HCT116 (cell line): ENCODE results near the gene MMP25. TPM values are rescaled to one million over a fixed set of nuclear protein-coding genes. Genes with fewer than 3 reads are reported as not detected.

Experiments used
- ATAC-seq: fragments of 200-7000 bp; cut with Tn5 transposase; 2 replicates; pipeline ENCODE4 v1.9.1; 2020; ENCODE audit warnings: mild to moderate bottlenecking, moderate library complexity
- BruUV-seq: library from RNA; stranded (reverse); fragments of 400-500 nt; replicated peaks from 2 replicates; lab custom pipeline; 2021; lab: Mats Ljungman, UMichigan
- CTCF ChIA-PET: fragments of 300-600 bp; sonication (Branson Sonifier 250); formaldehyde crosslinking; loops from one replicate; lab custom pipeline; 2021; ENCODE audit warnings: antibody characterized with exemption; lab: Charles Lee
- POLR2A ChIA-PET: fragments of 300-600, 350-600 bp; sonication (Branson Sonifier 250); formaldehyde crosslinking; loops from one replicate; lab custom pipeline; 2021; ENCODE audit warnings: antibody characterized with exemption; lab: Charles Lee
- RAD21 ChIA-PET, 2 experiments: fragments of 300-600 bp; sonication (Branson Sonifier 250); formaldehyde crosslinking; loops; one replicate each; lab custom pipeline; 2023; ENCODE audit warnings: low total read pairs in 2 of 2; ENCODE audit not compliant: uncharacterized antibody in 2 of 2, unreplicated experiment in 2 of 2, low non-redundant PET in 1 of 2; lab: Charles Lee
- DNase-seq: peaks from one replicate; pipeline ENCODE4 v3.0.0-alpha.2; 2010; ENCODE audit warnings: low read depth, low spot score
- H2AFZ ChIP-seq: fragments of 200-600 bp; shearing (Covaris generic), sonication (generic); 2 replicates; pipeline ENCODE4 v1.6.1; 2017; ENCODE audit warnings: low read depth, mixed run types, mixed read lengths, antibody characterized with exemption, low read length; ENCODE audit not compliant: poor library complexity, severe bottlenecking
- H3K27ac ChIP-seq: 2 replicates; pipeline ENCODE4 v1.5.1; 2012; ENCODE audit warnings: low read depth, low read length
- H3K27me3 ChIP-seq: fragments of 200-600 bp; sonication (generic); 2 replicates; pipeline ENCODE4 v1.6.1; 2016; ENCODE audit warnings: mixed run types, low read length, mixed read lengths; ENCODE audit not compliant: insufficient read depth
- H3K36me3 ChIP-seq, 2 experiments: fragments of 200-500 bp in 1 of 2; fragments of 200-600 bp in 1 of 2; sonication (Bioruptor generic) in 1 of 2; sonication (generic) in 1 of 2; 2 replicates each; pipeline versions ENCODE4 v1.5.1 to v1.6.1; 2014 to 2016; ENCODE audit warnings: low read length in 2 of 2, inconsistent platforms in 1 of 2, mixed read lengths in 1 of 2, mixed run types in 1 of 2; ENCODE audit not compliant: insufficient read depth in 2 of 2, control insufficient read depth in 1 of 2
- H3K4me1 ChIP-seq, 2 experiments: fragments of 200-600 bp in 1 of 2; sonication (generic) in 1 of 2; 2 replicates each; pipeline versions ENCODE4 v1.5.1 to v1.6.1; 2012 to 2017; ENCODE audit warnings: low read length in 2 of 2, inconsistent platforms in 1 of 2, mild to moderate bottlenecking in 1 of 2, mixed read lengths in 1 of 2, mixed run types in 1 of 2, moderate library complexity in 1 of 2; ENCODE audit not compliant: insufficient read depth in 2 of 2, control insufficient read depth in 1 of 2
- H3K4me2 ChIP-seq: fragments of 200-600 bp; sonication (generic); 2 replicates; pipeline ENCODE4 v1.6.1; 2017; ENCODE audit warnings: mixed run types, low read length, mixed read lengths
- H3K4me3 ChIP-seq, 2 experiments: fragments of 200-600 bp in 1 of 2; sonication (generic) in 1 of 2; replicated peaks in 1 of 2; 2 replicates each; pipeline ENCODE4 v1.5.1; 2011 to 2016; ENCODE audit warnings: low read length in 2 of 2, control low read depth in 1 of 2, low read depth in 1 of 2, mild to moderate bottlenecking in 1 of 2, mixed read lengths in 1 of 2, mixed run types in 1 of 2
- H3K79me2 ChIP-seq: fragments of 200-600 bp; sonication (generic); 2 replicates; pipeline ENCODE4 v1.6.1; 2017; ENCODE audit warnings: mild to moderate bottlenecking, mixed run types, low read length, moderate library complexity, mixed read lengths; ENCODE audit not compliant: insufficient read depth
- H3K9ac ChIP-seq: fragments of 200-600 bp; sonication (generic); 2 replicates; pipeline ENCODE4 v1.6.1; 2016; ENCODE audit warnings: low read length, mixed read lengths
- H3K9me2 ChIP-seq: fragments of 200-600 bp; sonication (generic), shearing (Covaris generic); 2 replicates; pipeline ENCODE4 v1.6.1; 2017; ENCODE audit warnings: mixed run types, mild to moderate bottlenecking, moderate library complexity; ENCODE audit not compliant: insufficient read depth
- H3K9me3 ChIP-seq, 2 experiments: fragments of 200-500 bp in 1 of 2; fragments of 200-600 bp in 1 of 2; sonication (Bioruptor generic) in 1 of 2; sonication (generic) in 1 of 2; 2 replicates each; pipeline ENCODE4 v1.6.1; 2014 to 2017; ENCODE audit warnings: low read length in 2 of 2, mixed read lengths in 2 of 2, inconsistent platforms in 1 of 2, low read depth in 1 of 2, mild to moderate bottlenecking in 1 of 2, mixed run types in 1 of 2, moderate library complexity in 1 of 2; ENCODE audit not compliant: control insufficient read depth in 1 of 2, insufficient read depth in 1 of 2
- H4K20me1 ChIP-seq: fragments of 200-600 bp; sonication (generic), shearing (Covaris generic); 2 replicates; pipeline ENCODE4 v1.6.1; 2017; ENCODE audit warnings: mixed run types, mild to moderate bottlenecking, moderate library complexity; ENCODE audit not compliant: insufficient read depth
- CBX3 ChIP-seq: IDR thresholded peaks from 2 replicates; pipeline ENCODE4 v1.6.1; 2012; ENCODE audit warnings: low read depth
- CEBPB ChIP-seq: IDR thresholded peaks from 2 replicates; pipeline ENCODE4 v1.6.1; 2012; ENCODE audit warnings: low read depth
- CTCF ChIP-seq, 3 experiments: fragments of 200-600 bp in 1 of 3; sonication (generic) in 1 of 3; IDR thresholded peaks in 2 of 3; conservative IDR thresholded peaks in 1 of 3; 2 replicates each; pipeline ENCODE4 v1.5.1; 2012 to 2017; ENCODE audit warnings: low read depth in 2 of 3, low read length in 2 of 3, antibody characterized with exemption in 1 of 3, borderline replicate concordance in 1 of 3, control low read depth in 1 of 3, mild to moderate bottlenecking in 1 of 3, mixed read lengths in 1 of 3, mixed run types in 1 of 3, moderate library complexity in 1 of 3; ENCODE audit not compliant: insufficient read depth in 1 of 3
- EGR1 ChIP-seq: IDR thresholded peaks from 2 replicates; pipeline ENCODE4 v1.6.1; 2012; ENCODE audit warnings: low read depth
- ELF1 ChIP-seq: IDR thresholded peaks from 2 replicates; pipeline ENCODE4 v1.6.1; 2012; ENCODE audit warnings: low read depth, borderline replicate concordance
- EZH2 ChIP-seq: fragments of 200-600 bp; sonication (generic); IDR thresholded peaks from 2 replicates; pipeline ENCODE4 v1.6.1; 2017; ENCODE audit warnings: antibody characterized with exemption, mixed run types
- POLR2A ChIP-seq: IDR thresholded peaks from 2 replicates; pipeline ENCODE4 v1.7.0; 2011; ENCODE audit warnings: borderline replicate concordance; ENCODE audit not compliant: insufficient read depth, insufficient read length; ENCODE audit errors: extremely low read depth
- POLR2AphosphoS5 ChIP-seq: IDR thresholded peaks from 2 replicates; pipeline ENCODE4 v1.6.1; 2011; ENCODE audit warnings: mild to moderate bottlenecking, low read depth, low read length, moderate library complexity
- SIN3A ChIP-seq: IDR thresholded peaks from 2 replicates; pipeline ENCODE4 v1.6.1; 2012; ENCODE audit warnings: low read depth
- SP1 ChIP-seq: IDR thresholded peaks from 2 replicates; pipeline ENCODE4 v1.6.1; 2012; ENCODE audit warnings: low read depth
- TCF7L2 ChIP-seq: IDR thresholded peaks from 2 replicates; pipeline ENCODE4 v1.7.0; 2011; ENCODE audit warnings: borderline replicate concordance, inconsistent platforms; ENCODE audit not compliant: insufficient read depth, insufficient read length; ENCODE audit errors: extremely low read depth
- ZFX ChIP-seq: fragments of 450-650 bp; IDR thresholded peaks from 2 replicates; pipeline ENCODE4 v1.6.1; 2017
- intact Hi-C: fragments of 100-400 bp; cut with micrococcal nuclease; formaldehyde crosslinking; loops from 2 replicates; pipeline ENCODE4 v1.10.0; 2022
- total RNA-seq: library from RNA; stranded (reverse); gene quantifications from one replicate; pipeline ENCODE4 v1.2.1, GENCODE V29; 2021; ENCODE audit not compliant: unreplicated experiment
- TF ChIP-seq, protein P1 (sequence below): IDR thresholded peaks from 2 replicates; pipeline ENCODE4 v1.6.1; 2012

The MMP25 gene
- total RNA-seq, 1 experiment from 2014 or later = 2.5 TPM

GRCh38 chr16:3023415-3023668, 23.0 kb upstream of the MMP25 start:
- Histone ChIP-seq H3K36me3 (peaks cover 8 to 32% of the 10 kb centered on the region in 2 experiments; a peak in 2 of 4 replicates), H3K4me1 (peaks cover 26 to 64% of the 10 kb centered on the region in 2 experiments), H2AFZ (no peak overlapping the region), H3K9me3 (no peaks in the 10 kb centered on the region), H4K20me1 (no peaks in the 10 kb centered on the region), H3K9me2 (no peaks in the 10 kb centered on the region), H3K79me2 (peaks cover 26% of the 10 kb centered on the region; the same call in 1 of the 2 replicates), H3K9ac (peak overlapping the region; percentile 99), H3K27ac (peak overlapping the region; percentile 100), H3K27me3 (no peaks in the 10 kb centered on the region), H3K4me3 (peak overlapping the region; percentile 94 to 95), H3K4me2 (peak overlapping the region; percentile 86)
- intact Hi-C loops = loop anchor here (5.0 kb wide), 2 partner anchors 41 to 866 kb away; partner anchors contain the start of genes PKMYT1 and TRAF7
- TF ChIP-seq EGR1 (no peak), SP1 (no peak), POLR2AphosphoS5 (no peak; the same call in none of the 2 replicates), ZFX (no peak), TCF7L2 (no peak), CEBPB (no peak), CBX3 (no peak), EZH2 (no peak), ELF1 (no peak), POLR2A (no peak), SIN3A (no peak), CTCF (IDR thresholded peaks at IDR 0.05 in 2 of 3, conservative IDR thresholded peaks at IDR 0.05 in 1 of 3; ENCODE audit: borderline replicate concordance in 1 of 3, insufficient read depth in 1 of 3, low read depth in 2 of 3, low read length in 2 of 3) (no peak)
- TF ChIP-seq, protein P1, sequence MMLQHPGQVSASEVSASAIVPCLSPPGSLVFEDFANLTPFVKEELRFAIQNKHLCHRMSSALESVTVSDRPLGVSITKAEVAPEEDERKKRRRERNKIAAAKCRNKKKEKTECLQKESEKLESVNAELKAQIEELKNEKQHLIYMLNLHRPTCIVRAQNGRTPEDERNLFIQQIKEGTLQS = no peak
- CTCF ChIA-PET = interaction anchor here (1.1 to 6.1 kb wide), 5 partner anchors 8 to 19 kb away, joined by 3 to 39 read pairs (median 4); partner anchors contain the start of gene CLDN9
- POLR2A ChIA-PET = interaction anchor here (0.7 to 8.2 kb wide), 11 partner anchors 8 to 868 kb away, joined by 3 to 188 read pairs (median 6); partner anchors contain the start of genes KREMEN2, TRAF7 and ZNF213
- ATAC-seq (peak; percentile 23), DNase-seq (peak; percentile 73)
- RAD21 ChIA-PET = interaction anchor here in 1 of 2 experiments (1.0 kb wide), 1 partner anchor 20 kb away, joined by 3 read pairs; no protein-coding TSS in a partner anchor
- no TSS peak for BruUV-seq
